SK-N-SH treated with all-trans-retinoic acid at 6 μM for 48 hours (cell line): ENCODE results near the gene GDPGP1.
"Not testable (repeated sequence)": the region's sequence is repeated elsewhere in the genome, so short reads cannot be mapped to it uniquely, and the experiment has no call there.

Source experiments
- ATAC-seq: fragments of 200-7000 bp; cut with Tn5 transposase; 3 replicates; pipeline ENCODE4 v1.9.1; 2020; ENCODE audit warnings: mild to moderate bottlenecking, moderate library complexity
- ARNTL ChIP-seq: fragments of 450-650 bp; formaldehyde crosslinking; IDR thresholded peaks from 2 replicates; pipeline ENCODE4 v1.5.0; 2020; ENCODE audit warnings: low read depth, mild to moderate bottlenecking, moderate library complexity, borderline replicate concordance
- BACH2 ChIP-seq: fragments of 250-450 bp; sonication (Bioruptor Pico); IDR thresholded peaks from 2 replicates; pipeline ENCODE4 v1.9.0; 2021; ENCODE audit warnings: mild to moderate bottlenecking, borderline replicate concordance
- CSDC2 ChIP-seq: fragments of 250-450 bp; sonication (Bioruptor Pico); IDR thresholded peaks from 2 replicates; pipeline ENCODE4 v1.5.0; 2020; ENCODE audit warnings: mild to moderate bottlenecking, moderate library complexity
- ESRRG ChIP-seq: fragments of 250-450 bp; sonication (Bioruptor Pico); IDR thresholded peaks from 2 replicates; pipeline ENCODE4 v1.6.1; 2021; ENCODE audit warnings: mild to moderate bottlenecking
- ISL1 ChIP-seq: fragments of 250-450 bp; sonication (Bioruptor Pico); IDR thresholded peaks from 2 replicates; pipeline ENCODE4 v2.1.2; 2022; ENCODE audit warnings: mild to moderate bottlenecking, moderate library complexity
- OSR1 ChIP-seq: fragments of 250-450 bp; sonication (Bioruptor Pico); IDR thresholded peaks from 2 replicates; pipeline ENCODE4 v1.8.0; 2022; ENCODE audit warnings: moderate library complexity, mild to moderate bottlenecking, inconsistent platforms
- PPARA ChIP-seq: fragments of 250-450 bp; sonication (Bioruptor Pico); IDR thresholded peaks from 2 replicates; pipeline ENCODE4 v1.5.0; 2020; ENCODE audit warnings: mild to moderate bottlenecking, borderline replicate concordance
- SNAI2 ChIP-seq: fragments of 250-450 bp; sonication (Bioruptor Pico); IDR thresholded peaks from 2 replicates; pipeline ENCODE4 v1.5.0; 2020; ENCODE audit warnings: mild to moderate bottlenecking, moderate library complexity
- TCF4 ChIP-seq: fragments of 250-450 bp; sonication (Bioruptor Pico); IDR thresholded peaks from 2 replicates; pipeline ENCODE4 v1.8.0; 2021; ENCODE audit warnings: mild to moderate bottlenecking, moderate library complexity, borderline replicate concordance
- TOX ChIP-seq: fragments of 250-450 bp; sonication (Bioruptor Pico); IDR thresholded peaks from 2 replicates; pipeline ENCODE4 v1.8.0; 2021; ENCODE audit warnings: mild to moderate bottlenecking, moderate library complexity, borderline replicate concordance
- ZFP3 ChIP-seq: fragments of 250-450 bp; sonication (Bioruptor Pico); IDR thresholded peaks from 2 replicates; pipeline ENCODE4 v1.5.0; 2020; ENCODE audit warnings: mild to moderate bottlenecking, moderate library complexity
- ZFP30 ChIP-seq: fragments of 450-650 bp; formaldehyde crosslinking; IDR thresholded peaks from 2 replicates; pipeline ENCODE4 v1.5.0; 2022; ENCODE audit warnings: mild to moderate bottlenecking, moderate library complexity
- ZNF70 ChIP-seq: fragments of 450-650 bp; formaldehyde crosslinking; IDR thresholded peaks from 2 replicates; pipeline ENCODE4 v1.5.0; 2020; ENCODE audit warnings: mild to moderate bottlenecking, moderate library complexity
- ZNF8 ChIP-seq: fragments of 450-650 bp; formaldehyde crosslinking; IDR thresholded peaks from 2 replicates; pipeline ENCODE4 v1.5.0; 2020; ENCODE audit warnings: mild to moderate bottlenecking, moderate library complexity
- TF ChIP-seq, protein P1 (sequence below): fragments of 250-450 bp; sonication (Bioruptor Pico); IDR thresholded peaks from 2 replicates; pipeline ENCODE4 v1.5.1; 2021; ENCODE audit warnings: mild to moderate bottlenecking, moderate library complexity
- TF ChIP-seq, protein P2 (sequence below): fragments of 250-450 bp; sonication (Bioruptor Pico); IDR thresholded peaks from 2 replicates; pipeline ENCODE4 v1.8.0; 2021; ENCODE audit warnings: low read depth, mild to moderate bottlenecking, moderate library complexity, borderline replicate concordance

Gene GDPGP1, protein sequence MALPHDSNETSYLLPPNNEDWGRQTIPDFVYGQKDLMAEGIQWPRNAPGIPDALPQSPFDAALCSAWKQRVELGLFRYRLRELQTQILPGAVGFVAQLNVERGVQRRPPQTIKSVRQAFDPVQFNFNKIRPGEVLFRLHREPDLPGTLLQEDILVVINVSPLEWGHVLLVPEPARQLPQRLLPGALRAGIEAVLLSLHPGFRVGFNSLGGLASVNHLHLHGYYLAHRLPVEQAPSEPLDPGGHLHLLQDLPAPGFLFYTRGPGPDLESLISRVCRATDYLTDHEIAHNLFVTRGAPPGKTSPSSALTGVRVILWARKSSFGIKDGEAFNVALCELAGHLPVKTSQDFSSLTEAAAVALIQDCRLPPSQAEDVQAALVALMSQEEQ

DNA sequence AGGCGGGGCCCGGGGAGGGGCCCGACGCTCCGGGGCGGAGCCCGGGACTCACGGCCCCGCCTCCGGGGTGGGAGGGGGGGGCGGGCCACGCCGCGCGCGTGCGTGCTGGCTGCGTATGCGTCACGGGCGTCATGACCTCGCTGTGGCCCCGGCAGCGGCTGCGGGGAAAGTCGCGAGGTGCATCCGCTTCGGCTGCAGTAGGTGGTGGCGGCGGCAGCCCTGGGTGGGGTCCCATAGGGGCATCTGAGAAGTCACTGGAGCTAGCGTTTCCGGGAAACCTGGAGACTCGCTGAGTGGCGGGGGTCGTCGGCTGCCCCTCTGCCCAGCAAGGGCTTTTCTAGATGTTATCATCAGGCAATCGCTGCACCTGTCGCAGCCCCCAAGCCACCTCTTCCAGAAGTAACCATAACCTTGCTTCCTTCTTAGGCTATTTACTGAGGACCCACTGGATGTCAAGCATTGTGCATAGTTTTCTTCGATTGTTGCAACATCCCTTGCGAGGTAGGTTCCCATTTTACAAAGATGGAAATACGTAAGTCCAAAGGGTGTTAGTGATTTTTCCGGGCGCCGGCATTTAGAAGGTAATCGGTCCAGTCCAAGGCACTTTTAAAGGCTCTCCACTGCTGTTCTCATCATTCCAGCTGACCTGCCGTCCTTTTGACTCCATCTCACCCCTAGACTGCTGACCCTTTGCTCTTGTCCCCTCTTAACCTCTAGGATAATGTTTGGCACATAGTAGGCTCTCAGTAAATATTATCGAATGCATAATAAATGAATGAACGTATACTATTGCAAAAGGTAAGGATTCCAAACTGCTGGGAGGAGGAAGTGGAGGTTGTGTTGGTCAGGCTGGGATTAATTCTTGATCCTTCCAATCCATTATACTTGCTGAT lies at the start of gene GDPGP1:
Gene GDPGP1, plus strand, starts transcription at position 114 of the 893 bp plus-strand sequence. CDS start 6,700 bp downstream, outside the sequence.
- TF ChIP-seq ZFP3 (CRISPR knock-in tag) = no peak
- peak; percentile 78; the same call in 1 of the 2 replicates for TF ChIP-seq SNAI2 (CRISPR knock-in tag)
- no peak for ATAC-seq

DNA sequence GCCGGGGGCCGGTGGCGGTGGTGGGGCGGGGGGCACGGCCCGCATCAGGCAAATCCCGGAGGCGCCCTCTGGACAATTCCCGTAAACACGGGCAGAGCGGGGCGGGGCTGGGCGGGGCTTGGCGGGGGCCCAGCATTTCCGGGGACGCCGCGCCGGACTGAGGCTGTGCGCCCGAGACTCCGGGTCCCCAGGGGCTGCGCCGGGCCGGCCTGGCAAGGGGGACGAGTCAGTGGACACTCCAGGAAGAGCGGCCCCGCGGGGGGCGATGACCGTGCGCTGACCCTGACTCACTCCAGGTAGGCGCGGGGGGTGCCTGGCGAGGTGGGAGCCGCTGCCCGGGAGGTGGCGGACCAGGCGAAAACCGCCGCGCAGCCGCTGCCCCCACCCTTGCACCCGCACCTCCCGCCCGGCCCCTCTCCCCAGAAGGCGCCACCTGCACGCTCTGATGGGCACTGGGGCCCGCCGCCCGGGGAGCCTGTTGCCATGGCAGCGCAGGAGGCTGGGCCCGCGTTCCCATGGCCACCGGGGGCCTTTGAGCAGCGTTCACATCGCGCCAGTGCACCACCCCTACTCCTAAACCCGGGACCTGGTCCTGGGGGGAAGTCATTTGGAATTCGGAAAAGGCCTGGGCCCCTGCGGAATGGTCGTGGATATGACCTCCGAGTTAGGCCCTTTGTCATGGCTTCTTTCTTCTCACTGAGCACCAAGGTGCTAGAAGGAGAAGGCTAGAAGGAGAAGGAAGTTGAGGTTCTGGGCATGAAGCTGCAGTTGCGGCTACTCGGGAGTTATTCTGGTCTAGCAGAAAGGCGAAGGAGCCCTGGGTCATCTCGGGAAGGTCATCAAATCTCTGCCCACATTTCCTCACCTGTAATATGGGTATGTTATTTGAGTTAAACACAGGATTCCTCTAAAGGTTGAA lies 49.0 kb upstream of the GDPGP1 start:
- no peak for TF ChIP-seq ZFP30 (CRISPR knock-in tag)
- TF ChIP-seq ESRRG (CRISPR knock-in tag) = no peak
- TF ChIP-seq SNAI2 (CRISPR knock-in tag) = no peak
- TF ChIP-seq OSR1 (CRISPR knock-in tag) = no peak
- TF ChIP-seq ARNTL (CRISPR knock-in tag) = no peak
- TF ChIP-seq, protein P1, sequence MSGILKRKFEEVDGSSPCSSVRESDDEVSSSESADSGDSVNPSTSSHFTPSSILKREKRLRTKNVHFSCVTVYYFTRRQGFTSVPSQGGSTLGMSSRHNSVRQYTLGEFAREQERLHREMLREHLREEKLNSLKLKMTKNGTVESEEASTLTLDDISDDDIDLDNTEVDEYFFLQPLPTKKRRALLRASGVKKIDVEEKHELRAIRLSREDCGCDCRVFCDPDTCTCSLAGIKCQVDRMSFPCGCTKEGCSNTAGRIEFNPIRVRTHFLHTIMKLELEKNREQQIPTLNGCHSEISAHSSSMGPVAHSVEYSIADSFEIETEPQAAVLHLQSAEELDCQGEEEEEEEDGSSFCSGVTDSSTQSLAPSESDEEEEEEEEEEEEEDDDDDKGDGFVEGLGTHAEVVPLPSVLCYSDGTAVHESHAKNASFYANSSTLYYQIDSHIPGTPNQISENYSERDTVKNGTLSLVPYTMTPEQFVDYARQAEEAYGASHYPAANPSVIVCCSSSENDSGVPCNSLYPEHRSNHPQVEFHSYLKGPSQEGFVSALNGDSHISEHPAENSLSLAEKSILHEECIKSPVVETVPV (CRISPR knock-in tag) = no peak
- TF ChIP-seq ZNF8 (CRISPR knock-in tag) = no peak
- no peak for TF ChIP-seq TOX (CRISPR knock-in tag)
- TF ChIP-seq CSDC2 (CRISPR knock-in tag) = no peak
- TF ChIP-seq ZFP3 (CRISPR knock-in tag) = no peak
- no peak for TF ChIP-seq ZNF70 (CRISPR knock-in tag)
- no peak for TF ChIP-seq PPARA (CRISPR knock-in tag)
- TF ChIP-seq TCF4 = no peak
- TF ChIP-seq, protein P2, sequence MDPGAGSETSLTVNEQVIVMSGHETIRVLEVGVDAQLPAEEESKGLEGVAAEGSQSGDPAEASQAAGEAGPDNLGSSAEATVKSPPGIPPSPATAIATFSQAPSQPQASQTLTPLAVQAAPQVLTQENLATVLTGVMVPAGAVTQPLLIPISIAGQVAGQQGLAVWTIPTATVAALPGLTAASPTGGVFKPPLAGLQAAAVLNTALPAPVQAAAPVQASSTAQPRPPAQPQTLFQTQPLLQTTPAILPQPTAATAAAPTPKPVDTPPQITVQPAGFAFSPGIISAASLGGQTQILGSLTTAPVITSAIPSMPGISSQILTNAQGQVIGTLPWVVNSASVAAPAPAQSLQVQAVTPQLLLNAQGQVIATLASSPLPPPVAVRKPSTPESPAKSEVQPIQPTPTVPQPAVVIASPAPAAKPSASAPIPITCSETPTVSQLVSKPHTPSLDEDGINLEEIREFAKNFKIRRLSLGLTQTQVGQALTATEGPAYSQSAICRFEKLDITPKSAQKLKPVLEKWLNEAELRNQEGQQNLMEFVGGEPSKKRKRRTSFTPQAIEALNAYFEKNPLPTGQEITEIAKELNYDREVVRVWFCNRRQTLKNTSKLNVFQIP (CRISPR knock-in tag) = no peak
- ATAC-seq = peak; percentile 90

DNA sequence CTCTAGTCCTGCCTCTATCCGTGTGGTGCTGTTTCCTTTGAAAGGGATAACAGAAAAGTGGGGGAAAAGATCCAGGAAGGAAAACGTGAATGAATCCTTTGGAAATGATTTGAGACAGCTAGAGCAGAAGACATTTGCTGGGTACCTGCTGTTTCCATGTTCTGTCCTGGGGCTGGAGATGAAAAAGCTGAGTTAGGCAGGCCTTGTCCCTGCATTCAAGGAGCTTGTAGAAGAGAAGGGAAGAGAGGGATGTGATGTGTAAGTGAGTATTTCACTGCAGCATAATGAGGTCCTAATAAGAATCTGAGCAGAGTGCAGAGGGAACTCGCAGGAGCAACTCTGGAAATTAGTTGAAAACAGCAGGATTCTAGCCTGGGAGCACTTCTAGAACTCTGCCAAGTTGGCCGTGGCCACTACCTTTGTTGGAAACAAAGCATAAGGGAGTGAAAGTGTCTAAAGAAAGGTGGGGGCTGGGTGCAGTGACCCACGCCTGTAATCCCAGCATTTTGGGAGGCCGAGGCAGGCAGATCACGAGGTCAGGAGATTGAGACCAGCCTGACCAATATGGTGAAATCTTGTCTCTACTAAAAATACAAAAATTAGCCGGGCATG lies 46.6 kb upstream of the GDPGP1 start:
- no peak for TF ChIP-seq TCF4
- no peak for ATAC-seq

DNA sequence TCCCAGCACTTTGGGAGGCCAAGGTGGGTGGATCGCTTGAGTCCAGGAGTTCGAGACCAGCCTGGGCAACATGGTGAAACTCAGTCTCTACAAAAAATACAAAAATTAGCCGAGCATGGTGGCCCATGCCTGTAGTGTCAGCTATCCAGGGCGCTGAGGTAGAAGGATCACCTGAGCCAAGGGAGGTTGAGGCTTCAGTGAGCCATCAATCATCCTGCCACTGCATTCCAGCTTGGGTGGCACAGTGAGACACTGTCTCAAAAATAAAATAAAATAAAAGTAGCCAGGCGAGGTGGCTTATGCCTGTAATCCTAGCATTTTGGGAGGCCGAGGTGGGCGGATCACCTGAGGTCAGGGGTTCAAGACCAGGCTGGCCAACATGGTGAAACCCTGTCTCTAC lies 45.9 kb upstream of the GDPGP1 start:
- ATAC-seq = not testable (repeated sequence)

DNA sequence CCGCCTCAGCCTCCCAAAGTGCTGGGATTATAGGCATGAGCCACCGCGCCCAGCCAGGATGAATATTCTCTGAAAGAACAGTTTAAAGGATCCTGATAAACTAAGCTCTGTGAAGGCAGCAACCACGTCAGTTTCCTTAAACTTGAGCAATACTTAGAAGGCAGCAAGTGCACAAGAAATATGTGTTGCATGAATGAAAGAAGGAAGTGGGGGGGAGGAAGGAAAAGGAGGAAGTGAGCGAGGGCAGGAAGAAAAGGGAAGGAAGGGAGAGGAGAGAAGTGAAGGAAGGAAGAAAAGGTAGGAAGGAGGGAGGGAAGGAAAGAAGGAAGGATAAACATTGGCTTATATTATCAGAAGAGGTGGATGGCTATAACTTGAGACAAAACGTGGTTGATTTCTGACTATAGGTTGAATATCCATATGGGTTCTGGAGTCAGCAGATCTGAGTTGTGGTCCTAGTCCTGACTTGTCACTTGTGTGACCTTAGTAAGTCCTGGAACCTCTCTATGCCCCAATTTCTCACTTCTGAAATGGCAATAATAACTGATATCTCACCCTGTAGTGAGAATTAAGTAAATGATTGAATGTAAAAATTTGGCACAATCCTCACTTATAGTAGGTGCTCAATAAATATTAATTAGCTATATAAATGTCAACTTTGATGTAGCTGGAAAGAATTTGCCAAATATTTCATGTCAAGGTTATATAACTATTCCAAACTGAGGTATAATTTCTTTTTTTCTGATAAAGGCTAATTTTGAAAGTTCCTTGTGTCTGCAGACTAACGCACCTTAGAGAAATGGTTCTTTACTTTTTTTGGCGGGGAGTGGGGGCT lies 44.9 kb upstream of the GDPGP1 start:
- TF ChIP-seq ISL1 = no peak
- no peak for TF ChIP-seq ARNTL (CRISPR knock-in tag)
- TF ChIP-seq BACH2 = no peak
- TF ChIP-seq ZNF8 (CRISPR knock-in tag) = no peak
- ATAC-seq = no peak
